ENCODE measurements around the gene SMIM14. TPM values are rescaled to one million over a fixed set of nuclear protein-coding genes. Genes with fewer than 3 reads are reported as not detected.

Gene SMIM14
- total and polyA plus RNA-seq, 2 of the 8 experiments (the other 6 are each of a cell fraction or from before 2014, with no cell fraction given), result 29.1 to 31.0 TPM

- no peak overlapping the region for H4K8ac ChIP-seq (ENCODE audit: extremely low read depth, insufficient read depth, low read length)
- H3K23ac ChIP-seq (ENCODE audit: insufficient read length), result no peak overlapping the region
- no peak overlapping the region for H2BK5ac ChIP-seq (ENCODE audit: low read depth, low read length)
- no peak overlapping the region for H3K4me3 ChIP-seq (ENCODE audit: extremely low read depth in 1 of 4, insufficient read depth in 2 of 4, low read depth in 3 of 4, low read length in 4 of 4)
- peaks cover 10 to 49% of the 10 kb centered on the region in 2 experiments; a peak in 3 of 4 replicates for H3K79me2 ChIP-seq (ENCODE audit: control insufficient read depth in 1 of 2, insufficient read depth in 2 of 2, low read length in 2 of 2)
- peaks cover 0 to 2% of the 10 kb centered on the region in 2 experiments for H4K20me1 ChIP-seq (replicated peaks in 1 of 2; ENCODE audit: control insufficient read depth in 1 of 2, insufficient read depth in 2 of 2, low read length in 2 of 2)
- no peak overlapping the region for H2AFZ ChIP-seq (ENCODE audit: low read length)
- no peak overlapping the region for H3K4ac ChIP-seq (replicated peaks; ENCODE audit: insufficient read length, low read depth, low read length)
- FAIRE-seq, result no peak
- H2AK5ac ChIP-seq (ENCODE audit: low read depth, low read length), result no peak overlapping the region
- no peak overlapping the region for H3K4me2 ChIP-seq (ENCODE audit: insufficient read depth in 1 of 2, low read depth in 2 of 2, low read length in 2 of 2)
- H3K18ac ChIP-seq (ENCODE audit: extremely low read depth, low read length), result no peak overlapping the region
- ChIA-PET POLR2A (ENCODE audit: partially characterized antibody) (interaction anchor here (0.8 to 1.3 kb wide), 2 partner anchors 16 to 42 kb away, joined by 3 read pairs; no protein-coding TSS in a partner anchor), CTCF (ENCODE audit: partially characterized antibody) (interaction anchor here (1.5 to 2.0 kb wide), 2 partner anchors 9 to 52 kb away, joined by 4 to 6 read pairs; no protein-coding TSS in a partner anchor)
- peaks cover 0 to 38% (median 16%) of the 10 kb centered on the region in 4 experiments; a peak in 3 of 8 replicates for H3K36me3 ChIP-seq (ENCODE audit: control insufficient read depth in 2 of 4, insufficient read depth in 4 of 4, low read length in 3 of 4)
- H3K9ac ChIP-seq (replicated peaks in 1 of 4; ENCODE audit: extremely low read depth in 1 of 4, low read depth in 3 of 4, low read length in 3 of 4), result no peak overlapping the region
- no peaks in the 10 kb centered on the region for H3K9me3 ChIP-seq (ENCODE audit: insufficient read depth in 2 of 2, low read depth in 1 of 2, low read length in 1 of 2)
- no peak overlapping the region for H2BK20ac ChIP-seq (ENCODE audit: low read length)
- H2BK12ac ChIP-seq (ENCODE audit: low read depth, low read length), result no peak overlapping the region
- H3K14ac ChIP-seq (ENCODE audit: insufficient read length), result no peak overlapping the region
- H2BK120ac ChIP-seq (replicated peaks; ENCODE audit: low read depth, low read length), result no peak overlapping the region
- peaks cover 0 to 4% (median 1%) of the 10 kb centered on the region in 4 experiments; a peak in 3 of 7 replicates for H3K4me1 ChIP-seq (replicated peaks in 1 of 4; ENCODE audit: control insufficient read depth in 3 of 4, insufficient read depth in 4 of 4, low read length in 3 of 4)
- no peaks in the 10 kb centered on the region for H3K27me3 ChIP-seq (replicated peaks in 1 of 4; ENCODE audit: control insufficient read depth in 3 of 4, extremely low read depth in 1 of 4, insufficient read depth in 3 of 4, low read length in 3 of 4)
- H2BK15ac ChIP-seq (ENCODE audit: low read length), result no peak overlapping the region
- H4K91ac ChIP-seq (replicated peaks; ENCODE audit: insufficient read length, low read length), result no peak overlapping the region
- 94% methylated on average over 5 of the region's 5 CpGs; no CpG with 5 or more reads in 1 of the 2 experiments for WGBS, 2 experiments (ENCODE audit: extremely low coverage in 1 of 2, insufficient coverage in 1 of 2, insufficient read length in 1 of 2, insufficient replicate concordance in 2 of 2, low coverage in 1 of 2, low lambda C conversion rate in 2 of 2, missing lambda C conversion rate in 1 of 2)
- H3K56ac ChIP-seq (replicated peaks; ENCODE audit: insufficient read length, low read depth, low read length), result no peak overlapping the region
- H3K27ac ChIP-seq (ENCODE audit: low read depth, low read length), result no peak overlapping the region
- no peaks in the 10 kb centered on the region for H3K23me2 ChIP-seq (ENCODE audit: low read depth, low read length)
- H3K79me1 ChIP-seq (ENCODE audit: low read depth, low read length), result no peaks in the 10 kb centered on the region
- DNase-seq (ENCODE audit: low read depth in 1 of 2, low spot score in 2 of 2), result no peak
- no peak overlapping the region for H4K5ac ChIP-seq (ENCODE audit: insufficient read length, low read depth, low read length)
- no peak for TF ChIP-seq BCL11A (IDR thresholded peaks at IDR 0.05; ENCODE audit: low read depth in 2 of 2, low read length in 2 of 2)
- TF ChIP-seq EGR1 (IDR thresholded peaks at IDR 0.05; ENCODE audit: borderline replicate concordance, low read depth, low read length), result no peak
- TF ChIP-seq, protein P1, sequence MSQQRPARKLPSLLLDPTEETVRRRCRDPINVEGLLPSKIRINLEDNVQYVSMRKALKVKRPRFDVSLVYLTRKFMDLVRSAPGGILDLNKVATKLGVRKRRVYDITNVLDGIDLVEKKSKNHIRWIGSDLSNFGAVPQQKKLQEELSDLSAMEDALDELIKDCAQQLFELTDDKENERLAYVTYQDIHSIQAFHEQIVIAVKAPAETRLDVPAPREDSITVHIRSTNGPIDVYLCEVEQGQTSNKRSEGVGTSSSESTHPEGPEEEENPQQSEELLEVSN (IDR thresholded peaks at IDR 0.05), result no peak
- no peak for TF ChIP-seq SUZ12 (IDR thresholded peaks at IDR 0.05; ENCODE audit: low read length)
- no peak for TF ChIP-seq ATF2 (IDR thresholded peaks at IDR 0.05; ENCODE audit: low read length)
- no peak for TF ChIP-seq CEBPB (IDR thresholded peaks at IDR 0.05; ENCODE audit: low read depth, low read length)
- TF ChIP-seq ZNF274 (IDR thresholded peaks at IDR 0.05; ENCODE audit: borderline replicate concordance, extremely low read depth, low read length), result no peak
- no peak for TF ChIP-seq SIN3A (conservative IDR thresholded peaks at IDR 0.05 in 1 of 2, IDR thresholded peaks at IDR 0.05 in 1 of 2; ENCODE audit: low read depth in 1 of 2, low read length in 2 of 2)
- TF ChIP-seq TEAD4 (IDR thresholded peaks at IDR 0.05; ENCODE audit: low read depth, low read length), result no peak
Observed at GRCh38 chr4:39521253-39521919, 117.3 kb downstream of the SMIM14 start.
